Measurements from ENCODE around the gene LGALS4.
"Not testable (repeated sequence)": the region's sequence is repeated elsewhere in the genome, so short reads cannot be mapped to it uniquely, and the experiment has no call there.

The LGALS4 gene

DNA sequence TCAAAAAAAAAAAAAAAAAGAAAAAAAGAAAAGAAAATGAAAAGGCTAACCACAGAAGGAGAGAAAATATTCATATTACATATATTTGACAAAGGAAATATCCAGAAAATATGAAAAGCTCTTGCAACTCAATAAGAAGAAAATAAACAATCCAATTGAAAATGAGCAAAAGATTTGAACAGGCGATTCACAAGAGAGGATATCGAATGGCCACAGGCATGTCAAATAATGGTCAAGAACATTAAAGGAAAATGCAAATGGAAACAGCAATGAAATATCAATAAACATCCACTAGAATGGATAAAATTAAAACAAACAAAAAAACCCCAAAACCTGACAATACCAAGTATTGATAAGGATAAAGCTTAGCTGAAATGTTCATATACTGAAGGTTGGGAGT, 47.5 kb downstream of the LGALS4 start:
- H3K4me3 ChIP-seq (ENCODE audit: low read depth, low read length) = no peak overlapping the region
- TF ChIP-seq, protein P1, sequence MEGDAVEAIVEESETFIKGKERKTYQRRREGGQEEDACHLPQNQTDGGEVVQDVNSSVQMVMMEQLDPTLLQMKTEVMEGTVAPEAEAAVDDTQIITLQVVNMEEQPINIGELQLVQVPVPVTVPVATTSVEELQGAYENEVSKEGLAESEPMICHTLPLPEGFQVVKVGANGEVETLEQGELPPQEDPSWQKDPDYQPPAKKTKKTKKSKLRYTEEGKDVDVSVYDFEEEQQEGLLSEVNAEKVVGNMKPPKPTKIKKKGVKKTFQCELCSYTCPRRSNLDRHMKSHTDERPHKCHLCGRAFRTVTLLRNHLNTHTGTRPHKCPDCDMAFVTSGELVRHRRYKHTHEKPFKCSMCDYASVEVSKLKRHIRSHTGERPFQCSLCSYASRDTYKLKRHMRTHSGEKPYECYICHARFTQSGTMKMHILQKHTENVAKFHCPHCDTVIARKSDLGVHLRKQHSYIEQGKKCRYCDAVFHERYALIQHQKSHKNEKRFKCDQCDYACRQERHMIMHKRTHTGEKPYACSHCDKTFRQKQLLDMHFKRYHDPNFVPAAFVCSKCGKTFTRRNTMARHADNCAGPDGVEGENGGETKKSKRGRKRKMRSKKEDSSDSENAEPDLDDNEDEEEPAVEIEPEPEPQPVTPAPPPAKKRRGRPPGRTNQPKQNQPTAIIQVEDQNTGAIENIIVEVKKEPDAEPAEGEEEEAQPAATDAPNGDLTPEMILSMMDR (IDR thresholded peaks at IDR 0.05; ENCODE audit: low read depth, low read length) = no peak

DNA sequence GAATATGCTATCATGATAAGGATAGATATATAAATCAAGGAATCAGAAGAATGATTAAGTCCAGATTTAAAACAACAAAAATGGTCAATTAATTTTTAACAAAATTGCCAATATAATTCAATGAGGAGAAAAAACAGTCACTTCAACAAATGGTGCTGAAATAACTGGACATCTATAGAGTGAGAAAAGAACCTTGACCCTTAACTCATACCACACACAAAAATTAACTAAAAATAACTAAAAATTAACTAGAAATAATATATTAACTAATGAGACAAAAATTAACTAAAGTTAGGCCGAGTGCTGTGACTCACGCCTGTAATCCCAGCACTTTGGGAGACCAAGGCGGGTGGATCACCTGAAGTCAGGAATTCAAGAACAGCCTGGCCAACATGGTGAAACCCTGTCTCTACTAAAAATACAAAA, 48.9 kb downstream of the LGALS4 start:
- TF ChIP-seq, protein P1 (IDR thresholded peaks at IDR 0.05; ENCODE audit: low read depth, low read length) = no peak
- no peak overlapping the region for H3K4me3 ChIP-seq (ENCODE audit: low read depth, low read length)

DNA sequence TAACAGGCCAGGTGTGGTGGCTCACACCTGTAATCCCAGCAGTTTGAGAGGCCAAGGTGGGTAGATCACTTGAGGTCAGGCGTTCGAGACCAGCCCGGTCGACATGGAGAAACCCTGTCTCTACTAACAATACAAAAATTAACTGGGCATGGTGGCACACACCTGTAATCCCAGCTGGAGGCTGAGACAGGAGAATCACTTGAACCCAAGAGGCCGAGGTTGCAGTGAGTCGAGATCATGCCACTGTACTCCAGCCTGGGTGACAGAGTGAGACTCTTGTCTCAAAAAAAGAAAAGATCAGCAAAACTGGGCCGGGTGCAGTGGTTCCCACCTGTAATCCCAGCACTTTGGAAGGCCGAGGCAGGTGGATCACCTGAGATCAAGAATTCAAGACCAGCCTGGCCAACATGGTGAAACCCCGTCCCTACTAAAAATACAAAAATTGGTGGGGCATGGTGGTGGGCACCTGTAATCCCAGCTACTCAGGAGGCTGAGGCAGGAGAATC, 50.8 kb downstream of the LGALS4 start:
- H3K4me3 ChIP-seq (ENCODE audit: low read depth, low read length) = not testable (repeated sequence)

DNA sequence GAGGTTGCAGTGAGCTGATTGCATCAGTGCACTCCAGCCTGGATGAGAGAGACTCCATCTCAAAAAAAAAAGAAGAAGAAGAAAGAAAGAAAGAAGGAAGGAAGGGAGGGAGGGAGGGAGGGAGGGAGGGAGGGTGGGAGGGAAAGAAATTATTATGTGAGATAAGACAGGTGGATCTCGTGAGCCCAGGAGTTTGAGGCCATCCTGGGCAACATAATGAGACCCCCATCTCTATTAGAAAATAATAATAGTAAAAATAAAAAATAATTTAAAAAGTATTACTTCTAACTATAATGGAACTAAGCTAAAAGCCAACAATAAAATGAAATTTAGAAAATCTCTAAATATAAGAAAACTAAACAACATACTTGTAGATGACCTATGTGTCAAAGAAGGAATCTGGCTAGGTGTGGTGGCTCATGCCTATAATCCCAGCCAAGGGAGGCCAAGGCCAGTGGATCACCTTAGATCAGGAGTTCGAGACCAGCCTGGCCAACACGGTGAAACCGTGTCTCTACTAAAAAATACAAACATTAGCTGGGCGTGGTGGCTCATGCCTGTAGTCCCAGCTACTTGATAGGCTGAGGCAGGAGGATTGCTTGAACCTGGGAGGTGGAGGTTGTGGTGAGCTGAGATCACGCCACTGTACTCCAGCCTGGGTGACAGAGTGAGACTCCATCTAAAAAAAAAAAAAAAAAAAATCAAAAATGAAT, 51.8 kb downstream of the LGALS4 start:
- H3K4me3 ChIP-seq (ENCODE audit: low read depth, low read length) = not testable (repeated sequence)

DNA sequence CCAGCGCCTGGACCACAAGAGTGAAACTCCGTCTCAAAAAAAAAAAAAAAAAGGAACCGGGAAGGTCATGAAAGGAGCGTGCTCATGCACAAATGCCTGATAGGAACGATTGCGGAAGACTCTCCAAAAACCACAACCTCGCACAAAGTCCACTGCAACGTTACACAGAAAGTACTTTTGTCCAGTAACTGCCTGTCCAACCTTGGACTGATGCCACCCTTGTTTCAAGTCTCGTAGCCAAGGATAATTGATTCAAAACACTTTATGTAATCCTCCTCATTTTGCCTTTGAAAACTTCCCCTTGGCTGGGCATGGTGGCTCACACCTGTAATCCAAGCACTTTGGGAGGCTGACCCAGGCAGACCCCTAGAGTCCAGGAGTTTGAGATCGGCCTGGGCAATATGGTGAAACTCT, 53.1 kb downstream of the LGALS4 start:
- TF ChIP-seq, protein P1 (IDR thresholded peaks at IDR 0.05; ENCODE audit: low read depth, low read length) = no peak

DNA sequence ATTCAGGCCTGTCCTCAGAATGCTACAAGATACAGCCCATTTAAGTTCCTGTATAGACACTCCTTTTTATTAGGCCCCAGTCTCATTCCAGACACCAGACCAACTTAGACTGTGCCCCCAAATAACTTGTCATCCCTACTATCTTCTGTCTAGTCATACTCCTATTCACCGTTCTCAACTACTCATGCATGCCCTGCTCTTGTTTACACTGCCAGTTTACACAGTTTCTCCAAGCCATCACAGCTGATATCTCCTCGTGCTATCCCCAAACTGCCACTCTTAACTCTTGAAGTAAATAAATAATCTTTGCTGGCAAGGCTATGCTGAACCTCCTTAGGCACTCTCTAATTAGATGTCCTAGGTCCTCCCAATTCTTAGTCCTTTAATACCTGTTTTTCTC, 58.5 kb downstream of the LGALS4 start:
- not testable (repeated sequence) for H3K4me3 ChIP-seq (ENCODE audit: low read depth, low read length)

More for the DNA sequence above, 53.1 kb downstream of the LGALS4 start:
- H3K4me3 ChIP-seq (ENCODE audit: low read depth, low read length) = no peak overlapping the region

DNA sequence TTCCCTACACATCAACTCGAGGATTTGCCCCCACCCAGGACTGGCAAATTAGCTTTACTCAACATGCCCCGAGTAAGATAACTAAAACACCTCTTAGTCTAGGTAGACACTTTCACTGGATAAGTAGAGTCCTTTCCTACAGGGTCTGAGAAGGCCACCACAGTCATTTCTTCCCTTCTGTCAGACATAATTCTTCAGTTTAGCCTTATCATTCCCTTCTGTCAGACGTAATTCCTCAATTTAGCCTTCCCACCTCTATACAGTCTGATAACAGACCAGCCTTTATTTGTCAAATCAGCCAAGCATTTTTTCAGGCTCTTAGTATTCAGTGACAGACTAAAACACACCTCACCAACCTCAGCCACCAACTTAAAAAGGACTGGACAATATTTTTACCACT, 59.0 kb downstream of the LGALS4 start:
- H3K4me3 ChIP-seq (ENCODE audit: low read depth, low read length) = not testable (repeated sequence)

Data from WI38 (cell line).